Lower leg skin (tissue), 4 donors: Measurements from ENCODE around the gene SYCP2L. TPM values are rescaled to one million over a fixed set of nuclear protein-coding genes. Genes with fewer than 3 reads are reported as not detected.

Source experiments
- DNase-seq, 2 donors: peaks; one replicate each; pipeline ENCODE4 v3.0.0-alpha.2; 2019; ENCODE audit warnings: low spot score in 2 of 2
- H3K4me3 ChIP-seq: fragments of 200-600 bp; sonication (generic); 2 replicates; pipeline ENCODE4 v1.5.1; 2017; ENCODE audit warnings: mild to moderate bottlenecking, low read depth; ENCODE audit not compliant: poor library complexity, severe bottlenecking
- POLR2A ChIP-seq, 2 donors: fragments of 450-650 bp; IDR thresholded peaks; one replicate each; pipeline ENCODE4 v1.6.1; 2016 to 2017; ENCODE audit warnings: antibody characterized with exemption in 2 of 2, mild to moderate bottlenecking in 1 of 2, moderate library complexity in 1 of 2
- WGBS, 2 donors: methylation state at CpG; one replicate each; pipeline ENCODE4 v1.1.5; 2018; 5-methylcytosine and 5-hydroxymethylcytosine counted together
- intact Hi-C: fragments of 100-400 bp; cut with DNase I; formaldehyde crosslinking; loops from one replicate; pipeline ENCODE4 v1.15.0; 2023; ENCODE audit warnings: low total_unique reads
- total RNA-seq, 4 donors: library from RNA; depleted of rRNA; stranded (reverse); fragments of >200 nt; gene quantifications; one replicate each; pipeline ENCODE4 v1.1.0, GENCODE V29; 2016
- TF ChIP-seq, protein P1 (sequence below), 3 donors: fragments of 450-650 bp; IDR thresholded peaks; one replicate each; pipeline ENCODE4 v1.5.1; 2016; ENCODE audit warnings: antibody characterized with exemption in 3 of 3, mild to moderate bottlenecking in 3 of 3, moderate library complexity in 2 of 3

SYCP2L gene
- total RNA-seq, 4 donors from 2014 or later = 0.17 to 0.69 (median 0.29) TPM; not detected in 1

DNA sequence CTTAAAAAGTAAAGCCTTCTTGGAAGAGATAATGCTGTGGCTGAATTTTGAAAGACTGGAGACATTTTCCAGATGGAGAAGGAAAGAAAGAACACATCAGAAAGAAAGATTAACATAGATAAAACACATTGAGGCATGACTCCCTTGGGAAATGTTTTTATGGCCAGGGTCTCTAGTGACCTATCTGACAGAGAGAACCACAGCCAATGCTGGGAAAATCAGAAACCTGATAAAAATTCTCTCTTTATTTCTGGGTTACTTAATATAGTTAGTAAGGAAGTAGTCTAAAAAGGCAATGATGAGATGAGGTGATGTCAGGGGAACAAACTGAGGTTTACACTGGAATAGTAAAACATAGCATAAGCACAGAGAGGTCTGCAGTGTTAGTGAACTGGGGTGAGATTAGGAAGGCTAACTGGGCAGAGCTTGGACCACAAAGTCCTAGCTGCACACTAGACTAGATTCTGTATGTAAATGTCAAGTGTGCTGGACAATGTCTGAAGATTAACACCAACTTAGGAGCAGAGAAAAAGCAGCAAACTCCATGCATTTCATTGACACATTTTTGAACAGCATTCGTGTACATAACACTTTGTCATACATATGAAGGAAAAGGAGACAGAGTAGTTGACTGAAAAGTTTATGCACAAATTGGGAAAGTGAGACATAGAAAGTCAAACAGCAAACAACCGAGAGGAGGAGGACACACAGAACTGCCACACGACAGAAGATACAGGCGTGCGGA is 126.3 kb downstream of the SYCP2L start:
- DNase-seq = no peak
- no peak overlapping the region for H3K4me3 ChIP-seq
- intact Hi-C loops = no loop called here
- WGBS, 2 donors = 95 to 96% methylated on average over 5 of the region's 5 CpGs
- TF ChIP-seq, protein P1, sequence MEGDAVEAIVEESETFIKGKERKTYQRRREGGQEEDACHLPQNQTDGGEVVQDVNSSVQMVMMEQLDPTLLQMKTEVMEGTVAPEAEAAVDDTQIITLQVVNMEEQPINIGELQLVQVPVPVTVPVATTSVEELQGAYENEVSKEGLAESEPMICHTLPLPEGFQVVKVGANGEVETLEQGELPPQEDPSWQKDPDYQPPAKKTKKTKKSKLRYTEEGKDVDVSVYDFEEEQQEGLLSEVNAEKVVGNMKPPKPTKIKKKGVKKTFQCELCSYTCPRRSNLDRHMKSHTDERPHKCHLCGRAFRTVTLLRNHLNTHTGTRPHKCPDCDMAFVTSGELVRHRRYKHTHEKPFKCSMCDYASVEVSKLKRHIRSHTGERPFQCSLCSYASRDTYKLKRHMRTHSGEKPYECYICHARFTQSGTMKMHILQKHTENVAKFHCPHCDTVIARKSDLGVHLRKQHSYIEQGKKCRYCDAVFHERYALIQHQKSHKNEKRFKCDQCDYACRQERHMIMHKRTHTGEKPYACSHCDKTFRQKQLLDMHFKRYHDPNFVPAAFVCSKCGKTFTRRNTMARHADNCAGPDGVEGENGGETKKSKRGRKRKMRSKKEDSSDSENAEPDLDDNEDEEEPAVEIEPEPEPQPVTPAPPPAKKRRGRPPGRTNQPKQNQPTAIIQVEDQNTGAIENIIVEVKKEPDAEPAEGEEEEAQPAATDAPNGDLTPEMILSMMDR (IDR thresholded peaks at IDR 0.05) = no peak
- TF ChIP-seq POLR2A (IDR thresholded peaks at IDR 0.05) = no peak

DNA sequence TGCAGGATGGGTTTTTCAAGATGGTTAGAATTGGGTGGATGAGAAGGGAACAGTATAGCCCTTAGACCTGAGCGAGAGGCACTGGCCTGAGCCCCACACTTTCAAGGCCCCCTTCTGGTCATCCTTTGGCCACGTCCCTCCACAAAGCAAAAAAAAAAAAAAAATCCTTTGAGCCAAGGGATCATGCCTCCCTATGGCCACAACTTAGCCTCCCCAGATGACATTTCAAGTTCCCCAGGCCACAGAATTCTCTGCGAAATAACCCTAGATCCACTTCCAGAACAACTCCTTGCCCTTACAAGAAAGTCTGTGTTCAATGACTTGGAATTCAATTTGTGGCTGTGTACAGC is 126.8 kb downstream of the SYCP2L start:
- TF ChIP-seq, protein P1 (IDR thresholded peaks at IDR 0.05) = no peak
- no peak for TF ChIP-seq POLR2A (IDR thresholded peaks at IDR 0.05)
- H3K4me3 ChIP-seq = no peak overlapping the region
- no peak for DNase-seq
- 87 to 89% methylated on average over 3 of the region's 3 CpGs for WGBS, 2 donors
- intact Hi-C loops = no loop called here

DNA sequence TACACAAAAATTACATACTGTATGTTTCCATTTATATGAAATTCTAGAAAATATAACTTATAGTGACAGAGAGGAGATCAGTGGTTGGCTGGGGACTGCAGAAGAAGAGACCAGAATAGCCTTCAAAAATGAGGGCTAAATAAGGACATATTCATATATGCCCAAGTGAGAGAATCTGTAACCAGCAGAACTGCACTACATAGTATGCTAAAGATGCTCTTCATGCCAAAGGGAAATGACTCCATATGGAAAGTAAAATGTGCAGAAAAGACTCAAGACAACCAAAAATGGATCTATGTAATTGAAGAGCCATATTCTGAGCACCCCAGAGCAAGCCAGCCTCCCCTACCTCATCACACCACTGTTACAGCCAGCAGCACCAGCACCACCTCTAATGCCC is 128.2 kb downstream of the SYCP2L start:
- DNase-seq = no peak
- intact Hi-C loops = no loop called here

DNA sequence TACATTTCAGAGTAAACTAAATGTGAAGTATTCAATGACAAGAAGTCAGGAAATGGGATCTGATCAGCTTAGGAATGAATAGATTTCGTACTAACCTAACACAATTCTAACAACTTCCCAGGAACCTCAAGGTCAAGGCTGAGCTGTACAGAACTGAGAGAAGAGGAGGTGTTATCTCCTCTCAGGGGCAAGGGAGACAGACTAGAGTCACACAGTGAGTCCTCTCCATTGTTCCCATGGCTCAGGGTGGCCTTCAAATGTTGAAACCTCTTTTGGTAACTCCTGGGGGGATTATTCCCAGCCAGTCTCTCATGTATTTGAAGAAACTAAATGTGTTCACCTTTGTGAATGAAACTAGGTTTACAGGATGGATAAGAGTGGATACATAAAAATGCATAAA is 129.6 kb downstream of the SYCP2L start:
- intact Hi-C loops = no loop called here
- DNase-seq = no peak
- WGBS, 2 donors = 88 to 95% methylated on average over 1 of the region's 1 CpG
- no peak overlapping the region for H3K4me3 ChIP-seq
- TF ChIP-seq, protein P1 (IDR thresholded peaks at IDR 0.05) = no peak
- no peak for TF ChIP-seq POLR2A (IDR thresholded peaks at IDR 0.05)

More for the DNA sequence above, 128.2 kb downstream of the SYCP2L start:
- TF ChIP-seq, protein P1 (IDR thresholded peaks at IDR 0.05) = no peak
- TF ChIP-seq POLR2A (IDR thresholded peaks at IDR 0.05) = no peak
- H3K4me3 ChIP-seq = no peak overlapping the region

DNA sequence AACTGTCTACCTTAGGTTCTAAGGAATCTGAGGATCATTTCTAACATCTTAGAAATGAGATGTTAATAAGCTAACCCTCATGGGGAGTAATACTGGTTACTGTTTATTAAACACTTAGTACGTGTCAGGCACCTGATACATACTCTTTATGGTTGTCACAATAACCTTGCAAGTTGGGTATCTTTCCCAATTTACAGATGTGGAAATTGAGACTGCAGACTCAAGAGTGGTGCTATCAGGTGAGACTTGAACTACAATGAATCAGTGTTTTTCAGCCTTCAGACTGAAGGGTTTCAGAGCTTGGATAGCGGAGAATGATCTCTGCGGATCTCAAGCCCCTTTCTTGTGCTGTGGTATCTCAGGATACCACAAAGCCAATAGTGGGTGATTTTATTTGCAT is 130.2 kb downstream of the SYCP2L start:
- intact Hi-C loops = no loop called here
- DNase-seq = no peak
- TF ChIP-seq, protein P1 (IDR thresholded peaks at IDR 0.05) = no peak
- no peak for TF ChIP-seq POLR2A (IDR thresholded peaks at IDR 0.05)
- H3K4me3 ChIP-seq = no peak overlapping the region
- 94 to 97% methylated on average over 3 of the region's 3 CpGs for WGBS, 2 donors

DNA sequence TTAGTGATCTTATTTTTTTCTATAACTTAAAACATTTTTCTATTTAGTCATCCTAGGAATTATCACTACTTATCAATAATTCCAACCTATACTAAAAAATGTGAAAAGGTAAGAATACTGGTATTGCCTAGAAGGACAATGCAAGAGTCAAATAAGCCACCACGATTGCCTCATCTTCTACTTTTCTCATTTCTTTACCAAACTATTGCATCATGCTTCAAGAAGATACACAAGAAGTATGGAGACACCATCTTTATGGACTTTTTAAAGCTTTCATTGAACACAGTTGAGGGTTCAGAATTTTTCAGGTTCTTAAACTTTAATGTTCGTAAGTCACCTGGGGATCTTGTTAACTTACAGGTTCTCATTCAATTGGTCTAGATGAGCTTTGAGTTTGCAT is 131.4 kb downstream of the SYCP2L start:
- no peak overlapping the region for H3K4me3 ChIP-seq
- TF ChIP-seq POLR2A (IDR thresholded peaks at IDR 0.05) = no peak
- TF ChIP-seq, protein P1 (IDR thresholded peaks at IDR 0.05) = no peak
- no peak for DNase-seq
- 96% methylated on average over 2 of the region's 2 CpGs for WGBS, 2 donors
- intact Hi-C loops = no loop called here
